ENCODE data around the gene CD46. TPM values are rescaled to one million over a fixed set of nuclear protein-coding genes. Genes with fewer than 3 reads are reported as not detected.

The CD46 gene
- polyA plus RNA-seq, 1 experiment: 61.7 TPM

DNA sequence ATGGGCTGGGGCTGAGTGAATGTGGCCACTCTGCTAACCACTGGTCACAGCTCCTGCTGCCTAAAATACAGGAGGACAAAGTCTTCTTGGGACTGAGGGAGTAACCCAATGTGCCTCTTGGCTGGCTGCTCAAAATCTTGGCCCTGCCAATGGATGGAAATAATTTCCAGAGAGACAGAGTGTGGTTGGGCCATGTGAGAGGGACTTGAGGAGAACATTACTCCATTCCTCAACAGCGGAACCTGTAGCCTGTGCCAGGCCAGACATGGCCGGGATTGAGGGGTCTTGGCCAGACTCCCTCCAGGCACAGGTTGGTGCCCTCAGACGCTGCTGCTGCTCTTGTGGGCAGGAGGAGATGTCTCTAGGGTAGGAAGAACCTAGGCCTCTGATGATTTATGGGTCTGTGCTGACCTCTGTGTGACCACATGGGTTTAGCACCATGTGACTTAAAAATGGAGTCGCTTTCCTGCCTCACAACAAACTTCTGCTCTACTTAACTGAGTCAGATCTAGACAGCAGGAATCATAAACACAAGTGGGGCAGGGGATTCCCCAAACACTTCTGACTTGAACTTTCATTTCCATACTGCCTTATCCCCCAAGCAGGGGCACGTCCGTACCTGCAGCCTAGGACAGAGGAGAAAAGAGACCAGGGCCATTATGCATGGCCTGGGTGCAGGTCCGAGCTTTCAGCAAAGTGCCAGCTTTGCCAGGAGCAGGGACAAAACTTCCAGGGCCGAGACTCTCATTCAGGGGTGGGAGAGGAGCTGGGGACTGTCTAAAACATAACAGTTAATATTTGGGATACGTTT, 79.9 kb downstream of the CD46 start:
- H3K27me3 ChIP-seq (ENCODE audit: control insufficient read depth, insufficient read depth, low read length): no peaks in the 10 kb centered on the region
- H3K36me3 ChIP-seq (ENCODE audit: control insufficient read depth, insufficient read depth, low read length): no peaks in the 10 kb centered on the region; the same call in 1 of the 2 replicates
- no peak for DNase-seq (ENCODE audit: low read depth)
- TF ChIP-seq, protein P1, sequence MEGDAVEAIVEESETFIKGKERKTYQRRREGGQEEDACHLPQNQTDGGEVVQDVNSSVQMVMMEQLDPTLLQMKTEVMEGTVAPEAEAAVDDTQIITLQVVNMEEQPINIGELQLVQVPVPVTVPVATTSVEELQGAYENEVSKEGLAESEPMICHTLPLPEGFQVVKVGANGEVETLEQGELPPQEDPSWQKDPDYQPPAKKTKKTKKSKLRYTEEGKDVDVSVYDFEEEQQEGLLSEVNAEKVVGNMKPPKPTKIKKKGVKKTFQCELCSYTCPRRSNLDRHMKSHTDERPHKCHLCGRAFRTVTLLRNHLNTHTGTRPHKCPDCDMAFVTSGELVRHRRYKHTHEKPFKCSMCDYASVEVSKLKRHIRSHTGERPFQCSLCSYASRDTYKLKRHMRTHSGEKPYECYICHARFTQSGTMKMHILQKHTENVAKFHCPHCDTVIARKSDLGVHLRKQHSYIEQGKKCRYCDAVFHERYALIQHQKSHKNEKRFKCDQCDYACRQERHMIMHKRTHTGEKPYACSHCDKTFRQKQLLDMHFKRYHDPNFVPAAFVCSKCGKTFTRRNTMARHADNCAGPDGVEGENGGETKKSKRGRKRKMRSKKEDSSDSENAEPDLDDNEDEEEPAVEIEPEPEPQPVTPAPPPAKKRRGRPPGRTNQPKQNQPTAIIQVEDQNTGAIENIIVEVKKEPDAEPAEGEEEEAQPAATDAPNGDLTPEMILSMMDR (IDR thresholded peaks at IDR 0.05; ENCODE audit: insufficient read depth, low read depth, low read length): no peak
- CTCF ChIA-PET: interaction anchor here (0.6 to 20.7 kb wide), 5 partner anchors 8 to 93 kb away, joined by 3 to 332 read pairs (median 3); no protein-coding TSS in a partner anchor
- POLR2A ChIA-PET: no interaction called here
- no peak overlapping the region for H3K4me3 ChIP-seq (ENCODE audit: low read depth, low read length)

DNA sequence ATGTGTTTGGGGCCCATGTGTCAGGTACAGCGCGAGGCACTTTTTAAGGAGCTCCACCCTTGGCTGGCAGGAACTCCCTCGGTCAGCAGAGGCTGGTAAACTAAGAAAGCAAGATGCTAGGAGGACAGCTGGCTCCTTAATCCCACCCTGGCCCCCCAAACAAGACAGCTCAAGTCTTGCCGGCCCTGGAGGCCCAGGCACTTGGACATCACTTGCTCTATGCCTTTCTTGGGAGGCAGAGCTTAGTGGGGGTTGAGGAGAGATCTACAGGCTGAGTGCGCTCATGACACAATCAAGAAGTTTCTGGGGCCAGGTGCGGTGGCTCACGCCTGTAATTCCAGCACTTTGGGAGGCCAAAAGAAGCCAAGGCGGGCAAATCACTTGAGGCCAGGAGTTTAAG, 80.9 kb downstream of the CD46 start:
- H3K36me3 ChIP-seq (ENCODE audit: control insufficient read depth, insufficient read depth, low read length): no peaks in the 10 kb centered on the region; the same call in 1 of the 2 replicates
- CTCF ChIA-PET: interaction anchor here (0.9 to 20.7 kb wide), 5 partner anchors 9 to 53 kb away, joined by 3 to 332 read pairs (median 5); no protein-coding TSS in a partner anchor
- H3K4me3 ChIP-seq (ENCODE audit: low read depth, low read length): no peak overlapping the region
- TF ChIP-seq, protein P1 (IDR thresholded peaks at IDR 0.05; ENCODE audit: insufficient read depth, low read depth, low read length): no peak
- POLR2A ChIA-PET: no interaction called here
- H3K27me3 ChIP-seq (ENCODE audit: control insufficient read depth, insufficient read depth, low read length): no peaks in the 10 kb centered on the region
- no peak for DNase-seq (ENCODE audit: low read depth)

DNA sequence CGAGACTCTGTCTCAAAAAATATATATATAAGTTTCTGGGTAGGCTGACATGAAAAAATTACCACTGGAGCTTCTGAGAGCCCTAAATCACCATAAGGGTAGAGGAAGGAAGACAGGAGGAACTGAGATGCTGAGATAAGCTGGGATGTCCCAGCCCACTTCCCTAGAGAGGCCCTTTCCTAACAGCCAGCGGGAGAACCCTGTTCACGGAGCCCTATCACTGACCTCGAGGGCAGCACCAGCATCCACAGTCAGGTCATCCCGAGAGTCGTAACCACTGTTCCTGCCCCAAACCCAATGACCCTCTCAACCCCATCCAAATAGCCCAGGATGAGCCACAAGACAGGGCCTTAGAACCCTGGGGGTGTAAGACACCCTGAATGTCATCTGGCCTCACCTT, 81.5 kb downstream of the CD46 start:
- POLR2A ChIA-PET: no interaction called here
- Histone ChIP-seq H3K27me3 (ENCODE audit: control insufficient read depth, insufficient read depth, low read length) (no peaks in the 10 kb centered on the region), H3K4me3 (ENCODE audit: low read depth, low read length) (no peak overlapping the region), H3K36me3 (ENCODE audit: control insufficient read depth, insufficient read depth, low read length) (no peaks in the 10 kb centered on the region; the same call in 1 of the 2 replicates)
- TF ChIP-seq, protein P1 (IDR thresholded peaks at IDR 0.05; ENCODE audit: insufficient read depth, low read depth, low read length): no peak
- no peak for DNase-seq (ENCODE audit: low read depth)
- CTCF ChIA-PET: interaction anchor here (0.8 to 20.7 kb wide), 5 partner anchors 9 to 52 kb away, joined by 3 to 332 read pairs (median 5); no protein-coding TSS in a partner anchor

DNA sequence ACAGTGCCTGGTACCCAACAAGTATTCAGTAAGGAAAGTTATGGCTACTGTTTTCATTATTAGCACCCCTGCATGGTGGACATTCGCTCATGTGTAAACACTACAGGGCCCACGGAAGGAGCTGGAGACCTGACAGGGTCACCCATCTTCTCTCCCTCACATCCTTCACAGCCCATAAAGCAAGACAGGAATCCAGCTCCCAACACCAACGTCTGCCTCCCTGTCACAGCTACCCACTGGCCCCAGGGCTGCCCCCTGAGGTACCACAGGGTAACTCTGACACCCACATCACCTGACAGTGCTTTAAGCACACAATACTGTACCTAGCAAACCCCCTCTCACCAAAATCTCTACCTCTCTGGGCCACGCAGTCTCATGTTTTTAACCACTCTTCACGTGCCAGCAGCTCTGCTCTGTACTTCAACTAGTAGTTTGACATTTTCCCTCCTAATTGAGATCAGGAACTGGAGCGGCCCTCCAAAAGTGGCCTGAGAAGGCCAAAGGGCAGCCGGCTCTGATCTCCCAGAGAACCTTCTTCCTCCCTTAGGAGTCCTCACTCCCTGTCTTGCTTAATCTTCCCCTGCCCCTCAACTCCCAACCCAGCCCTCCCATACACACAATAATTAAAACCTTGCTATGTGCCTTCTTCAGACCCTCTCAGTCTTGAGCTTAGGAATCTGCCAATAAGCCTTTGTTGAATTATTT, 82.3 kb downstream of the CD46 start:
- Histone ChIP-seq H3K27me3 (ENCODE audit: control insufficient read depth, insufficient read depth, low read length) (no peaks in the 10 kb centered on the region), H3K4me3 (ENCODE audit: low read depth, low read length) (no peak overlapping the region), H3K36me3 (ENCODE audit: control insufficient read depth, insufficient read depth, low read length) (peaks cover 2% of the 10 kb centered on the region)
- CTCF ChIA-PET: interaction anchor here (0.7 to 20.7 kb wide), 7 partner anchors 9 to 51 kb away, joined by 3 to 332 read pairs (median 3); no protein-coding TSS in a partner anchor
- TF ChIP-seq, protein P1 (IDR thresholded peaks at IDR 0.05; ENCODE audit: insufficient read depth, low read depth, low read length): no peak
- no peak for DNase-seq (ENCODE audit: low read depth)
- POLR2A ChIA-PET: no interaction called here

DNA sequence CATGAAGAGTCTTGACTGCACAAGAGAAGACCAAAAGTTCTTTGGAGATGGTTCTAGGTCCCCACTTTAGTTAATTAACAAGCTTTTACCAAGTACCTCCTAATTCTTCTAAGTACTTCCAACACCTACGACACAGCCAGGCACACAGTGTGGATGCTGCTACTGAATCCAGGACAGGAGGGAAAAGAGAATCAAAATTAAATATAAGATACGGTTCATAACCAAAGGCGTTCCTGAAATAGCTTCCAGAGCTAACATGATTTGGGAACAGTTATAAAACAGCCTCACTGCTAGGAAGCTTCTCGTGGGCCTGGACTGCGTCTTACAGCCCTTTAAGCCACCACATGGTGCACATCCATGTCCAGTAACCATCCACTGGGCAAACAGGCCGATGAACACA, 84.1 kb downstream of the CD46 start:
- CTCF ChIA-PET: interaction anchor here (1.4 to 20.7 kb wide), 3 partner anchors 37 to 127 kb away, joined by 4 to 332 read pairs (median 9); no protein-coding TSS in a partner anchor
- no peaks in the 10 kb centered on the region for H3K27me3 ChIP-seq (ENCODE audit: control insufficient read depth, insufficient read depth, low read length)
- peaks cover 3% of the 10 kb centered on the region for H3K36me3 ChIP-seq (ENCODE audit: control insufficient read depth, insufficient read depth, low read length)
- POLR2A ChIA-PET: no interaction called here
- no peak overlapping the region for H3K4me3 ChIP-seq (ENCODE audit: low read depth, low read length)
- TF ChIP-seq, protein P1 (IDR thresholded peaks at IDR 0.05; ENCODE audit: insufficient read depth, low read depth, low read length): no peak
- no peak for DNase-seq (ENCODE audit: low read depth)

Measured in BJ (cell line).